Measurements from ENCODE around the gene PRPF39. TPM values are rescaled to one million over a fixed set of nuclear protein-coding genes. Genes with fewer than 3 reads are reported as not detected.
"Not testable (repeated sequence)": the region's sequence is repeated elsewhere in the genome, so short reads cannot be mapped to it uniquely, and the experiment has no call there.

PRPF39 gene
- polyA plus RNA-seq, 1 of the 3 experiments (the other 2 are of a cell fraction): 14.6 TPM

DNA sequence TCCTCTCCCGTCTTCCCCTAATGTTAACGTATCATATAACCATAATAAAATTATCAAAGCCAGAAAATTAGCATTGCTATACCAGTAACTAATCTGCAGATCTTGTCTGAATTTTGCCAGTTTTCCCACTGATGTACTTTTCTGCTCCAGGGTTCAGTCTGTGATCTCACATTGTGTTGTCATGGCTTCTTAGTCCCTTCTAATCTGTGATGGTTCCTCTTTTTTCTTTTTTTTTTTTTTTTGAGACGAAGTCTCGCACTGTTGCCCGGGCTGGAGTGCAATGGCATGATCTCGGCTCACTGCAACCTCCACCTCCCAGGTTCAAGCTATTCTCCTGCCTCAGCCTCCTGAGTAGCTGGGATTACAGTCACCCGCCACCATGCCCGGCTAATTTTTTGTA is 58.2 kb downstream of the PRPF39 start:
- H3K4me1 ChIP-seq (ENCODE audit: control insufficient read depth in 1 of 2, insufficient read depth in 2 of 2, low read depth in 1 of 2, low read length in 1 of 2); H3K9me2 ChIP-seq; H3K9me3 ChIP-seq; DNase-seq; H4K20me1 ChIP-seq (ENCODE audit: insufficient read depth); CTCF ChIA-PET; H3K4me2 ChIP-seq; H3K36me3 ChIP-seq (replicated peaks in 1 of 2; ENCODE audit: control insufficient read depth in 1 of 2, insufficient read depth in 2 of 2, low read length in 1 of 2); H3K9ac ChIP-seq; H3K27me3 ChIP-seq (ENCODE audit: insufficient read depth); H3K4me3 ChIP-seq (ENCODE audit: low read depth in 2 of 2, low read length in 1 of 2); H3F3A ChIP-seq (replicated peaks; ENCODE audit: insufficient read depth); H3K27ac ChIP-seq (ENCODE audit: low read depth in 2 of 2, low read length in 1 of 2); POLR2A ChIA-PET; H2AFZ ChIP-seq (ENCODE audit: low read depth): not testable (repeated sequence)
- 97% methylated on average over 6 of the region's 8 CpGs for WGBS (ENCODE audit: low lambda C conversion rate)
- H3K79me2 ChIP-seq (ENCODE audit: insufficient read depth): peaks cover 32% of the 10 kb centered on the region

DNA sequence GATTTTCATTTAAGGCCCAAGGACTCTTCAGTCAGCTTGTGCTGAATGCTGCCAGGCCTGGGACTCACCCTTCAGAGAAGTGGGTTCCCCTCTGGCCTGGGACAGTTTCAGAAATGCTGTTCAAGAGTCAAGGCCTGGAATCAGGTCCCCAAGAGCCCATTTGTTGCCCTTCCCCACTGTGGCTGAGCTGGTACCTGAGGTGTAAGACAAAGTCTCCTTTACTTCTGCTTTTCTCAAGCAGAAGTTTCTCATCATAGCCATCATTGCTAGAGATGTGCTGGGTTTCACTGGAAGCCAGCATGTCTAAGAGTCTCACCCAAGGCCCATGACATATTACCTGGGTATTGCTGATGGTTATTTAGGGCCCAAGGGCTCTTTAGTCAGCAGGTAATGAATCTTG is 60.7 kb downstream of the PRPF39 start:
- POLR2A ChIA-PET: no interaction called here

DNA sequence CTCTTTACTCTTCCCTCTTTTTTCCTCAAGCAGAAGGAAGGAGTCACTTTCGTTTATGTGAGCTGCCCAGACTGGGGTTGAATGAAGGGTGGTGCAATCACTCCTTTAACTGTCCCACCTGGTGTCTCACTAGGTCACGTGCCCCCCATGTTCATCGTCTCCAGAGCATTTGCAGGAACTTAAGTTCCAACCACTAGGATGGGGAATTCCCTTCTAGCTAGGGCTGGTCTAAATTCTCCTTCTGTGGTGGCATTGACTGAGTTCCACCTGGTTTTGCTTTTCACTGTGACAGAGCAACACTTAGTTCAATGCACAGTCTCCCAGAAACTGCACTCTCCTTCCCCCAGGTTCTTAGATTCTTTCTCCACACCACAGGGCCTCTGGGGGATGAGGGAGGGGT is 61.3 kb downstream of the PRPF39 start:
- no peaks in the 10 kb centered on the region for H3K27me3 ChIP-seq (ENCODE audit: insufficient read depth)
- H3K36me3 ChIP-seq (replicated peaks in 1 of 2; ENCODE audit: control insufficient read depth in 1 of 2, insufficient read depth in 2 of 2, low read length in 1 of 2): no peaks in the 10 kb centered on the region
- POLR2A ChIA-PET: no interaction called here
- no peak for DNase-seq
- no peak overlapping the region for H3K4me3 ChIP-seq (ENCODE audit: low read depth in 2 of 2, low read length in 1 of 2)
- peaks cover 5% of the 10 kb centered on the region; the same call in 1 of the 2 replicates for H3K79me2 ChIP-seq (ENCODE audit: insufficient read depth)
- CTCF ChIA-PET: no interaction called here
- TF ChIP-seq TEAD4 (IDR thresholded peaks at IDR 0.05; ENCODE audit: borderline replicate concordance, insufficient read depth) (no peak), JUND (IDR thresholded peaks at IDR 0.05) (no peak)
- no peaks in the 10 kb centered on the region for H3K9me2 ChIP-seq
- no peaks in the 10 kb centered on the region for H3F3A ChIP-seq (replicated peaks; ENCODE audit: insufficient read depth)
- no peaks in the 10 kb centered on the region for H3K4me1 ChIP-seq (ENCODE audit: control insufficient read depth in 1 of 2, insufficient read depth in 2 of 2, low read depth in 1 of 2, low read length in 1 of 2)
- H2AFZ ChIP-seq (ENCODE audit: low read depth): no peak overlapping the region
- H4K20me1 ChIP-seq (ENCODE audit: insufficient read depth): no peaks in the 10 kb centered on the region
- H3K9ac ChIP-seq: no peak overlapping the region
- no peak overlapping the region for H3K4me2 ChIP-seq
- H3K9me3 ChIP-seq: no peaks in the 10 kb centered on the region
- 82% methylated on average over 3 of the region's 3 CpGs for WGBS (ENCODE audit: low lambda C conversion rate)
- H3K27ac ChIP-seq (ENCODE audit: low read depth in 2 of 2, low read length in 1 of 2): no peak overlapping the region

More for the DNA sequence above, 60.7 kb downstream of the PRPF39 start:
- Histone ChIP-seq H3K9me3 (no peaks in the 10 kb centered on the region), H3K27me3 (ENCODE audit: insufficient read depth) (no peaks in the 10 kb centered on the region), H3K36me3 (replicated peaks in 1 of 2; ENCODE audit: control insufficient read depth in 1 of 2, insufficient read depth in 2 of 2, low read length in 1 of 2) (no peaks in the 10 kb centered on the region), H3K4me2 (no peak overlapping the region), H3K4me3 (ENCODE audit: low read depth in 2 of 2, low read length in 1 of 2) (no peak overlapping the region), H3K9me2 (no peaks in the 10 kb centered on the region), H2AFZ (ENCODE audit: low read depth) (no peak overlapping the region), H3F3A (replicated peaks; ENCODE audit: insufficient read depth) (no peaks in the 10 kb centered on the region), H3K27ac (ENCODE audit: low read depth in 2 of 2, low read length in 1 of 2) (no peak overlapping the region), H3K4me1 (ENCODE audit: control insufficient read depth in 1 of 2, insufficient read depth in 2 of 2, low read depth in 1 of 2, low read length in 1 of 2) (no peaks in the 10 kb centered on the region), H3K9ac (no peak overlapping the region), H4K20me1 (ENCODE audit: insufficient read depth) (no peaks in the 10 kb centered on the region), H3K79me2 (ENCODE audit: insufficient read depth) (peaks cover 10% of the 10 kb centered on the region; the same call in 1 of the 2 replicates)
- TF ChIP-seq FOXM1 (IDR thresholded peaks at IDR 0.05; ENCODE audit: low read depth) (no peak), SIN3A (IDR thresholded peaks at IDR 0.05; ENCODE audit: borderline replicate concordance, low read depth, low read length) (no peak), TCF12 (IDR thresholded peaks at IDR 0.05) (no peak), RXRA (IDR thresholded peaks at IDR 0.05; ENCODE audit: borderline replicate concordance, low read depth) (no peak), JUND (IDR thresholded peaks at IDR 0.05) (no peak)
- TF ChIP-seq, protein P1, sequence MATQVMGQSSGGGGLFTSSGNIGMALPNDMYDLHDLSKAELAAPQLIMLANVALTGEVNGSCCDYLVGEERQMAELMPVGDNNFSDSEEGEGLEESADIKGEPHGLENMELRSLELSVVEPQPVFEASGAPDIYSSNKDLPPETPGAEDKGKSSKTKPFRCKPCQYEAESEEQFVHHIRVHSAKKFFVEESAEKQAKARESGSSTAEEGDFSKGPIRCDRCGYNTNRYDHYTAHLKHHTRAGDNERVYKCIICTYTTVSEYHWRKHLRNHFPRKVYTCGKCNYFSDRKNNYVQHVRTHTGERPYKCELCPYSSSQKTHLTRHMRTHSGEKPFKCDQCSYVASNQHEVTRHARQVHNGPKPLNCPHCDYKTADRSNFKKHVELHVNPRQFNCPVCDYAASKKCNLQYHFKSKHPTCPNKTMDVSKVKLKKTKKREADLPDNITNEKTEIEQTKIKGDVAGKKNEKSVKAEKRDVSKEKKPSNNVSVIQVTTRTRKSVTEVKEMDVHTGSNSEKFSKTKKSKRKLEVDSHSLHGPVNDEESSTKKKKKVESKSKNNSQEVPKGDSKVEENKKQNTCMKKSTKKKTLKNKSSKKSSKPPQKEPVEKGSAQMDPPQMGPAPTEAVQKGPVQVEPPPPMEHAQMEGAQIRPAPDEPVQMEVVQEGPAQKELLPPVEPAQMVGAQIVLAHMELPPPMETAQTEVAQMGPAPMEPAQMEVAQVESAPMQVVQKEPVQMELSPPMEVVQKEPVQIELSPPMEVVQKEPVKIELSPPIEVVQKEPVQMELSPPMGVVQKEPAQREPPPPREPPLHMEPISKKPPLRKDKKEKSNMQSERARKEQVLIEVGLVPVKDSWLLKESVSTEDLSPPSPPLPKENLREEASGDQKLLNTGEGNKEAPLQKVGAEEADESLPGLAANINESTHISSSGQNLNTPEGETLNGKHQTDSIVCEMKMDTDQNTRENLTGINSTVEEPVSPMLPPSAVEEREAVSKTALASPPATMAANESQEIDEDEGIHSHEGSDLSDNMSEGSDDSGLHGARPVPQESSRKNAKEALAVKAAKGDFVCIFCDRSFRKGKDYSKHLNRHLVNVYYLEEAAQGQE (IDR thresholded peaks at IDR 0.05; ENCODE audit: low read depth, low read length): no peak
- TF ChIP-seq, protein P2, sequence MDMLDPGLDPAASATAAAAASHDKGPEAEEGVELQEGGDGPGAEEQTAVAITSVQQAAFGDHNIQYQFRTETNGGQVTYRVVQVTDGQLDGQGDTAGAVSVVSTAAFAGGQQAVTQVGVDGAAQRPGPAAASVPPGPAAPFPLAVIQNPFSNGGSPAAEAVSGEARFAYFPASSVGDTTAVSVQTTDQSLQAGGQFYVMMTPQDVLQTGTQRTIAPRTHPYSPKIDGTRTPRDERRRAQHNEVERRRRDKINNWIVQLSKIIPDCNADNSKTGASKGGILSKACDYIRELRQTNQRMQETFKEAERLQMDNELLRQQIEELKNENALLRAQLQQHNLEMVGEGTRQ (IDR thresholded peaks at IDR 0.05; ENCODE audit: borderline replicate concordance, low read depth, low read length): no peak
- no peak for DNase-seq
- CTCF ChIA-PET: no interaction called here
